VCaP (cell line): ENCODE data around the gene METTL17.
"Not testable (repeated sequence)": the region's sequence is repeated elsewhere in the genome, so short reads cannot be mapped to it uniquely, and the experiment has no call there.

Experiments used
- H3K27ac ChIP-seq: fragments of 450-650 bp; 2 replicates; pipeline ENCODE4 v1.5.1; 2017
- TF ChIP-seq, protein P1 (sequence below): fragments of 450-650 bp; conservative IDR thresholded peaks from 2 replicates; pipeline ENCODE4 v1.5.1; 2017; ENCODE audit warnings: mild to moderate bottlenecking, moderate library complexity

The METTL17 gene

GRCh38 chr14:21038441-21039422 lies 49.0 kb downstream of the METTL17 start:
- TF ChIP-seq, protein P1, sequence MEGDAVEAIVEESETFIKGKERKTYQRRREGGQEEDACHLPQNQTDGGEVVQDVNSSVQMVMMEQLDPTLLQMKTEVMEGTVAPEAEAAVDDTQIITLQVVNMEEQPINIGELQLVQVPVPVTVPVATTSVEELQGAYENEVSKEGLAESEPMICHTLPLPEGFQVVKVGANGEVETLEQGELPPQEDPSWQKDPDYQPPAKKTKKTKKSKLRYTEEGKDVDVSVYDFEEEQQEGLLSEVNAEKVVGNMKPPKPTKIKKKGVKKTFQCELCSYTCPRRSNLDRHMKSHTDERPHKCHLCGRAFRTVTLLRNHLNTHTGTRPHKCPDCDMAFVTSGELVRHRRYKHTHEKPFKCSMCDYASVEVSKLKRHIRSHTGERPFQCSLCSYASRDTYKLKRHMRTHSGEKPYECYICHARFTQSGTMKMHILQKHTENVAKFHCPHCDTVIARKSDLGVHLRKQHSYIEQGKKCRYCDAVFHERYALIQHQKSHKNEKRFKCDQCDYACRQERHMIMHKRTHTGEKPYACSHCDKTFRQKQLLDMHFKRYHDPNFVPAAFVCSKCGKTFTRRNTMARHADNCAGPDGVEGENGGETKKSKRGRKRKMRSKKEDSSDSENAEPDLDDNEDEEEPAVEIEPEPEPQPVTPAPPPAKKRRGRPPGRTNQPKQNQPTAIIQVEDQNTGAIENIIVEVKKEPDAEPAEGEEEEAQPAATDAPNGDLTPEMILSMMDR, result no peak
- 0 out of 2 replicates have a peak overlapping the region, but pooled peaks have one; percentile 11 for H3K27ac ChIP-seq

DNA sequence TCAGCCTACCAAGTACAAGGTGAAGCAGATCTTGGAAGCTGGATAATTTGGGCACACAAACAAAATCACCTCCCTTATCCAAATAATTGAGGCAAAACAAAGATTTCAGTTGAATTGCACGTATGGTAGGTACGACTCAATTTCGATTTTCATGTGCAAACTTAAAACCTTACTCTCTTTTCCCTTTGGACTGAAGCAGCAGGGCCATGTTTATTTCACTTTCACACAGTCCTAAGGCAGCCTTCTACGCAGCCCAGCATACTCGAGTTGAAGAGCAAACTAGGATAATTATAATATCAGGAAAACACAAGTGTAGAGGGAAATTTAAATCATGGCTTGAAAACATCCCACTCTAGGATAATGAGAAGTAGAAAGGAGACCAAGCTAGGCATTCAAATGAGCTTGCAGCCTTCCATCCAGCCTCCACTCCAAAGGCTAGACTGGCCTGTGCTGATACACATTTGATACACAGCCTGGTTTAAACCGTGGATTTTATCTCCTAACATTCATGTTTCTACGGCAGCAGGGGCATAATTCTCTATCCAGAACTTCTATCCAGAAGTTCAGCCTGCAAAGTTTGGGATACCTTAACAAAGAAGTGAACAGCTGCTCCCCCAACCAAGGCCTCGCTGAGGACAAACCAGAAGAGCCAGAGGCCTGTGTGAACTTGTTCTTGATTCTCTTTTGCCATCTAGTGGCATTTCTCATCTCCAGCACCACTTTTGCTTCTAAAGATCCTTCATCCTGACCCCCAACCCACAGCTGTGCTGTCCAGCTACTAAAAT lies 50.0 kb downstream of the METTL17 start:
- TF ChIP-seq, protein P1, result peak; percentile 81
- 0 out of 2 replicates have a peak overlapping the region, but pooled peaks have one; percentile 11 for H3K27ac ChIP-seq

DNA sequence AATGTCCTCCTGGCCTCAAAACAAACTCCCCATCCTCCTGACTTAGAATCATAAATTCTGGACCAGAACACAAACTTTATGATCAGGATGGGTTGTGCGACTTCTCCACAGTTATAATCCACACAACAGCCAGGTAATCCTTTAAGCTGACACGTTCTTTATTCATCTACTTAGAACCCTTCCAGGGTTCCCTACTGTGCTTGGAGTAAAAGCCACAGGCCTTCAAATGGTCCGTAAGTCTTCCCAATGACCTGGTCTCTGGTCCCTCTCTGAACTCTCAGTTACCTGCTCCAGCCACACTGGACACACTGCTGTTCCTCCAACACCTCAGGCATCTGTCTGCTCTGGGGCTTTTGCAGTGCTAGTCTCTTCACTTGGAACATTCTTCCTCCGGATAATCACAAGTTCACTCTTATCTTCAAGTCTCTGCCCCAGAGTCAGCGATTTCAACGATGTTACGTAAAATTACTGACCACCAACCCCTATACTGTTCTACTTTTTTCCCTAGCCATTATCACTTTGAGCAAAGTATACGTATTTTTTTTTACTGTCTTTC lies 50.7 kb downstream of the METTL17 start:
- TF ChIP-seq, protein P1, result peak; percentile 54
- H3K27ac ChIP-seq, result no peak overlapping the region

DNA sequence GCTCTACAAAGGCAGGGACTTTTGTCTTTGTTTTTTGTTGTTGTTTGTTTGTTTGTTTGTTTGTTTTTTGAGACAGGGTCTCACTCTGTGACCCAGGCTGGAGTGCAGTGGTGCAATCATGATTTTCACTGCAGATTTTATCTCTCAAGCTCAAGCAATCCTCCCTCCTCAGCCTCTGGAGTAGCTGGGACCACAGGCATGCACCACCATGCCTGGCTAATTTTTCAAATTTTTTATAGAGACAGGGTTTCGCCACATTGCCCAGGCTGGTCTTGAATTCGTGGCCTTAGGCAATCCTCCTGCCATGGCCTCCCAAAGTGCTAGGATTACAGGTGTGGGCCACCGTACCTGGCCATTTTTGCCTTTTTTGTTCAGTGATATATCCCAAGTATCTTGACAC lies 51.2 kb downstream of the METTL17 start:
- not testable (repeated sequence) for H3K27ac ChIP-seq

DNA sequence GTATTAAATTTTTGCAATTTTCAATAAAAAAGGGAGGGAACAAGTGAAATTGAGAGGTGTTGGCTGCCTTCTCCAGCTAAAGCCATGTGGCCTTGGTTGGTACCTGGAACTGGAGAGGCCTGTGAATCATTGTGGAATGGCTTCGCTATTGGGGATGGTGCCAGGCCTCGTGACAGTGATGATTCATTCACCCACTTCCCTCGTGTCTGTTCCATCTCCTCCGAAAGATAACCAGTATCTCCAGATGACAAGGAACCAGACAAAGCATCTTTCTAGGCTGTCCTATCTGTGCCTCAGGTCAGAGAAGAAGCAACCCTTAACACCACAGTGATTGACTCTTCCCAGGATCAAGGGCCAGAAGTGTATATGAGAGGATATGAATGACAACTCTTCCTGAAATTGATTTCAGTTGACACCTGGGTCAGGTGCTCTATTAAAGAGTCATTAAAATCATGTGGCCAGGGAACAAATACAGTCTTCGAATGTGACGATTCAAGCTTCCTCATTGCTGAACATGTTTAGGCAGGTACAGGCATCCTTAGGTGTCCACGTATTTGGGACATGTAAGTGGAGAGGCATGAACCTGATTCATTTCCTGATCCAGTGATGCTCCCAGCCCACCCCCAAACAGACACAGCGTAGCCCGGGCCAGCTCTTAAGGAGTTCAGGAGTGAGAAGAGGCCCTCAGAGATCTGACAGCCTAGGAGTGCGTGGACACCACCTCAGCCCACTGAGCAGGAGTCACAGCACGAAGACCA lies 52.1 kb downstream of the METTL17 start, which contains the start of gene RNASE7:
TSS of gene RNASE7 (plus strand) at position 687 of the 758 bp plus-strand sequence. CDS start 631 bp downstream, outside the sequence.
- H3K27ac ChIP-seq, result no peak within 1 kb of the TSS; the same call in 1 of the 2 replicates
- TF ChIP-seq, protein P1, result no peak

- TF ChIP-seq, protein P1, result no peak
Observed at GRCh38 chr14:21042918-21043317, 53.1 kb downstream of the METTL17 start.

DNA sequence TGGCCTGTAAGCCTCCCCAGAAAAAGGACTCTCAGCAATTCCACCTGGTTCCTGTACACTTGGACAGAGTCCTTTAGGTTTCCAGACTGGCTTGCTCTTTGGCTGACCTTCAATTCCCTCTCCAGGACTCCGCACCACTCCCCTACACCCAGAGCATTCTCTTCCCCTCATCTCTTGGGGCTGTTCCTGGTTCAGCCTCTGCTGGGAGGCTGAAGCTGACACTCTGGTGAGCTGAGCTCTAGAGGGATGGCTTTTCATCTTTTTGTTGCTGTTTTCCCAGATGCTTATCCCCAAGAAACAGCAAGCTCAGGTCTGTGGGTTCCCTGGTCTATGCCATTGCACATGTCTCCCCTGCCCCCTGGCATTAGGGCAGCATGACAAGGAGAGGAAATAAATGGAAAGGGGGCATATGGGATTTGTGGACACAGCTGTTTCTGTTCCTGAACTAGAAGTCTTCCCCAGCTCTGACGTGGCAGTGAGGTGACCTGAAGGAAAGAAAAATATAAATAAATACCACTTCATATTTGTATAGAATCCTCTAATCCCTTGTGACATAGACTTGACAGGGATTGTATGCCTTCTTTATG lies 53.7 kb downstream of the METTL17 start:
- peak overlapping the region; percentile 13; the same call in 1 of the 2 replicates for H3K27ac ChIP-seq

More at GRCh38 chr14:21042918-21043317, 53.1 kb downstream of the METTL17 start:
- H3K27ac ChIP-seq, result no peak overlapping the region

More for the DNA sequence above, 53.7 kb downstream of the METTL17 start:
- TF ChIP-seq, protein P1, result no peak
